Mucosa of descending colon (tissue), 3 donors: Measurements from ENCODE around the gene SSH2. TPM values are rescaled to one million over a fixed set of nuclear protein-coding genes. Genes with fewer than 3 reads are reported as not detected.
A peak's percentile ranks its signal among the peaks of the same experiment; 100 is the strongest.

Experiments
- ATAC-seq: fragments of 200-7000 bp; cut with Tn5 transposase; one replicate; pipeline ENCODE4 v1.9.1; 2020; ENCODE audit warnings: mild to moderate bottlenecking, moderate library complexity
- DNase-seq, 3 donors: peaks; one replicate each; pipeline ENCODE4 v3.0.0-alpha.2; 2020
- H3K36me3 ChIP-seq: fragments of 200-600 bp; one replicate; pipeline ENCODE4 v1.8.0; 2021; ENCODE audit warnings: low read depth, mild to moderate bottlenecking
- H3K4me1 ChIP-seq: fragments of 200-600 bp; one replicate; pipeline ENCODE4 v1.8.0; 2021; ENCODE audit warnings: low read depth, mild to moderate bottlenecking
- H3K4me3 ChIP-seq: fragments of 200-600 bp; one replicate; pipeline ENCODE4 v1.8.0; 2021; ENCODE audit warnings: mild to moderate bottlenecking
- H3K9me3 ChIP-seq: fragments of 200-600 bp; one replicate; pipeline ENCODE4 v1.8.0; 2021; ENCODE audit warnings: mild to moderate bottlenecking
- intact Hi-C, 2 donors: fragments of 100-400 bp; cut with DNase I in 1 of 2; cut with micrococcal nuclease in 1 of 2; formaldehyde crosslinking; loops; one replicate each; pipeline versions ENCODE4 v1.11.0 to v1.11.1; 2022; cut with DNase I, micrococcal nuclease
- total RNA-seq, 3 donors: library from RNA; stranded (reverse); fragmentation: NEBNext Ultra II Directional in 2 of 3; extraction: Animal tissue kit (Norgen Biotek cat#: 25700) in 2 of 3; gene quantifications; one replicate each; pipeline versions ENCODE4 v1.2.1 to v1.2.4, GENCODE V29; 2021 to 2023
- TF ChIP-seq, protein P1 (sequence below): fragments of 200-600 bp; IDR thresholded peaks from one replicate; pipeline ENCODE4 v1.8.0; 2022; ENCODE audit warnings: antibody characterized with exemption, mild to moderate bottlenecking
- donor health status: DM: no; HTN: no; CAD: no; lungs with moderate emphysema.
- donor health status: DM: no; HTN: no; CAD: no.
- donor health status: DM: no; HTN: yes; CAD: no.

SSH2 gene
- total RNA-seq, 3 donors from 2014 or later = 32.1 to 47.8 (median 40.8) TPM

DNA sequence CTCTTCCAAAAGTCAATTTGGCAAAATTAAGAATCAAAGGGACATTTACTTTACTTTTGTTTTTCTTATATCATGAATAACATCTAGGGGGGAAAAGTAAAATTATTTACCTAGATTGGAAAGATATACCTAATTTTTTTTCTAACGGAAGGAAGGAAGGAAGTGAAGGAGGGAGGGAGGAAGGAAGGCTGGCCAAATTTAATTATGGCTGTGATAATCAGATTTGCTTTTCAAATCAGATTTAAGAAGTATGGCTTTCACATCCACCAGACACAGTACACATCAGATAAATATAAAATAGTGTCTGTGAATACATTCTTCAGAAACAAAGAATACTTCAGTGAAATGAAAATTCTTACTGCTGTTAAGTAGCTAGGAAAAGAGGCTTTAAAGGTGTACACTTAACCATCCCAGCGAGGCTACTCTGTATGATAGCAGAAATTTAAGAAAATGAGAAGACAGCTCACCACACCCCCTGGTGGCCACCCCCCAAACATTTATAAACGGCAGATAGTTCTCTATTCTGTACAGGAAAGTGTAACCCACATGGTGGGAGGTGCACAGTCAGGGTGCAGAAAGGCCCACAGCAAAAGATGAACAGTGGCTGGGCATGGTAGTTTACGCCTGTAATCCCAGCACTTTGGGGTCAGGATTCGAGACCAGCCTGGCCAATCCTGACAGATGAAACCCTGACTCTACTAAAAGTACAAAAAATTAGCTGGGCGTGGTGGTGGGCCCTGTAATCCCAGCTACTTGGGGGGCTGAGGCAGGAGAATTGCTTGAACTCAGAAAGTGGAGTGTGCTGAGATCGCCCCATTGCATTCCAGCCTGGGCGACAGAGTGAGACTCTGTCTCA, 150.8 kb downstream of the SSH2 start:
- peak in 2 of 3 donors; percentile 69 to 80 for DNase-seq
- no peak overlapping the region for H3K4me3 ChIP-seq
- TF ChIP-seq, protein P1, sequence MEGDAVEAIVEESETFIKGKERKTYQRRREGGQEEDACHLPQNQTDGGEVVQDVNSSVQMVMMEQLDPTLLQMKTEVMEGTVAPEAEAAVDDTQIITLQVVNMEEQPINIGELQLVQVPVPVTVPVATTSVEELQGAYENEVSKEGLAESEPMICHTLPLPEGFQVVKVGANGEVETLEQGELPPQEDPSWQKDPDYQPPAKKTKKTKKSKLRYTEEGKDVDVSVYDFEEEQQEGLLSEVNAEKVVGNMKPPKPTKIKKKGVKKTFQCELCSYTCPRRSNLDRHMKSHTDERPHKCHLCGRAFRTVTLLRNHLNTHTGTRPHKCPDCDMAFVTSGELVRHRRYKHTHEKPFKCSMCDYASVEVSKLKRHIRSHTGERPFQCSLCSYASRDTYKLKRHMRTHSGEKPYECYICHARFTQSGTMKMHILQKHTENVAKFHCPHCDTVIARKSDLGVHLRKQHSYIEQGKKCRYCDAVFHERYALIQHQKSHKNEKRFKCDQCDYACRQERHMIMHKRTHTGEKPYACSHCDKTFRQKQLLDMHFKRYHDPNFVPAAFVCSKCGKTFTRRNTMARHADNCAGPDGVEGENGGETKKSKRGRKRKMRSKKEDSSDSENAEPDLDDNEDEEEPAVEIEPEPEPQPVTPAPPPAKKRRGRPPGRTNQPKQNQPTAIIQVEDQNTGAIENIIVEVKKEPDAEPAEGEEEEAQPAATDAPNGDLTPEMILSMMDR = peak; percentile 30
- H3K4me1 ChIP-seq = no peaks in the 10 kb centered on the region
- intact Hi-C loops = loop anchor here in 1 of 2 donors (10.0 kb wide), 1 partner anchor 144 kb away; no protein-coding TSS in a partner anchor
- H3K36me3 ChIP-seq = no peaks in the 10 kb centered on the region
- no peaks in the 10 kb centered on the region for H3K9me3 ChIP-seq
- peak; percentile 91 for ATAC-seq

GRCh38 chr17:29777663-29778062, 152.4 kb downstream of the SSH2 start:
- Histone ChIP-seq H3K9me3 (no peaks in the 10 kb centered on the region), H3K36me3 (no peaks in the 10 kb centered on the region), H3K4me1 (no peaks in the 10 kb centered on the region), H3K4me3 (no peak overlapping the region)
- ATAC-seq = no peak
- intact Hi-C loops = loop anchor here in 1 of 2 donors (10.0 kb wide), 1 partner anchor 143 kb away; no protein-coding TSS in a partner anchor
- DNase-seq = no peak
- TF ChIP-seq, protein P1 = no peak

DNA sequence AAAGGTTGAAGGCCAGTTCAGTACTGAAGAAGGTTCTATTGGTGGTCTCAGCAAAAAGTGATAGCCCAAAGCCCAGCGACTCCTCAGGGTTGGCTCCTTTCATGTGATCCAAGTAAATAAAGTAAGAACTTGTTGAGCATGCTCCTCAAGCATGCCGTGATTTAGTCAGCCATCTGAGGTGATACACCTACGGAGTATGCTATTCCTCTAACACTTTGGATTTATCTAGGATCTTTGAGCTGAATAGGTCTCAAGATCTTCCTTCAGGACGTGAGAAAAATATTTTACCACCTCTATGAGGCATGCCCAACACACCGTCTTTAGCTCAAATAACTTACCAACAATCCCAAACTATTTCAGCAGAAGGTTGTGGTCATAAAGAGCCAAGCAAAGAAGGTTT, 154.0 kb downstream of the SSH2 start:
- H3K9me3 ChIP-seq = no peaks in the 10 kb centered on the region
- H3K4me1 ChIP-seq = no peaks in the 10 kb centered on the region
- TF ChIP-seq, protein P1 = no peak
- no peak overlapping the region for H3K4me3 ChIP-seq
- H3K36me3 ChIP-seq = no peaks in the 10 kb centered on the region
- intact Hi-C loops = loop anchor here in 1 of 2 donors (10.0 kb wide), 1 partner anchor 141 kb away; no protein-coding TSS in a partner anchor
- no peak for ATAC-seq
- no peak for DNase-seq

DNA sequence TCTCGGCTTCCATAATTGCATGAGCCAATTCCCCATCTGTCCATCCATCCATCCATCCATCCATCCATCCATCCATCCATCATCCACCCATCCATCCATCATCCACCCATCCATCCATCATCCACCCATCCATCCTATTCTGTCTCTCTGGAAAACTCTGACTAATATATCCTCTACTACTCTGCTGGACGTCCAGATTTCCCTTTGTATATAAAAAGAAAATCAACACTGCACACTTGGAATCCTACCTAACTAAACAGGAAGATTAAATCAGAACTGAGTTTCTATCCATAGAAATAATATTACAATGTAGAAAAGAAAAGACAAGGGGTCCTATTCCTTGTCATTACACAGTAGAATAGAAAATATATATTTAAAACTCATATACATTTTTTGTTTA, 157.0 kb downstream of the SSH2 start:
- intact Hi-C loops = loop anchor here in 1 of 2 donors (10.0 kb wide), 1 partner anchor 138 kb away; no protein-coding TSS in a partner anchor

GRCh38 chr17:29771546-29771945, 158.5 kb downstream of the SSH2 start:
- TF ChIP-seq, protein P1 = no peak
- intact Hi-C loops = loop anchor here in 1 of 2 donors (10.0 kb wide), 1 partner anchor 137 kb away; no protein-coding TSS in a partner anchor
- Histone ChIP-seq H3K9me3 (no peaks in the 10 kb centered on the region), H3K4me3 (no peak overlapping the region), H3K4me1 (no peaks in the 10 kb centered on the region), H3K36me3 (no peaks in the 10 kb centered on the region)
- DNase-seq (no peak), ATAC-seq (no peak)

More for the DNA sequence above, 157.0 kb downstream of the SSH2 start:
- no peaks in the 10 kb centered on the region for H3K9me3 ChIP-seq
- DNase-seq = no peak
- H3K4me1 ChIP-seq = no peaks in the 10 kb centered on the region
- TF ChIP-seq, protein P1 = no peak
- no peaks in the 10 kb centered on the region for H3K36me3 ChIP-seq
- ATAC-seq = no peak
- no peak overlapping the region for H3K4me3 ChIP-seq
